Measurements from ENCODE around the gene TAS2R46. TPM values are rescaled to one million over a fixed set of nuclear protein-coding genes. Genes with fewer than 3 reads are reported as not detected.
A peak's percentile ranks its signal among the peaks of the same experiment; 100 is the strongest.
"Not testable (repeated sequence)": the region's sequence is repeated elsewhere in the genome, so short reads cannot be mapped to it uniquely, and the experiment has no call there.

Gene TAS2R46
- total RNA-seq, 1 experiment from 2014 or later, result 3.1 TPM

- no TSS peak for BruUV-seq (replicated peaks)
- intact Hi-C loops (cut with micrococcal nuclease; ENCODE audit: unreplicated experiment), result no loop called here
- POLR2A ChIA-PET (ENCODE audit: low non-redundant PET), result no interaction called here
- Histone ChIP-seq H3K36me3 (ENCODE audit: insufficient read depth, low read length, poor library complexity, severe bottlenecking) (no peaks in the 10 kb centered on the region), H3K4me1 (ENCODE audit: insufficient read depth, low read length, poor library complexity, severe bottlenecking) (peaks cover 3% of the 10 kb centered on the region), H3K27me3 (replicated peaks; ENCODE audit: insufficient read depth, low read depth, low read length, poor library complexity) (no peaks in the 10 kb centered on the region), H3K4me3 (ENCODE audit: low read depth, low read length, poor library complexity, severe bottlenecking) (no peak overlapping the region), H3K9me3 (ENCODE audit: low read depth, low read length, poor library complexity, severe bottlenecking) (no peaks in the 10 kb centered on the region), H3K27ac (ENCODE audit: low read depth, low read length, poor library complexity, severe bottlenecking) (no peak overlapping the region)
- CTCF ChIA-PET, result no interaction called here
- peak; percentile 6 for DNase-seq (ENCODE audit: low spot score)
- TF ChIP-seq CTCF (conservative IDR thresholded peaks at IDR 0.05; ENCODE audit: low read depth, low read length) (no peak), EZH2 (IDR thresholded peaks at IDR 0.05; ENCODE audit: borderline replicate concordance, low read depth, low read length, poor library complexity, severe bottlenecking) (no peak)
Observed at GRCh38 chr12:11040162-11040561, 21.9 kb downstream of the TAS2R46 start.

- Histone ChIP-seq H3K27ac (ENCODE audit: low read depth, low read length, poor library complexity, severe bottlenecking) (no peak overlapping the region), H3K27me3 (replicated peaks; ENCODE audit: insufficient read depth, low read depth, low read length, poor library complexity) (no peaks in the 10 kb centered on the region), H3K4me1 (ENCODE audit: insufficient read depth, low read length, poor library complexity, severe bottlenecking) (peaks cover 3% of the 10 kb centered on the region), H3K36me3 (ENCODE audit: insufficient read depth, low read length, poor library complexity, severe bottlenecking) (no peaks in the 10 kb centered on the region), H3K9me3 (ENCODE audit: low read depth, low read length, poor library complexity, severe bottlenecking) (no peaks in the 10 kb centered on the region), H3K4me3 (ENCODE audit: low read depth, low read length, poor library complexity, severe bottlenecking) (no peak overlapping the region)
- TSS peak; percentile 5 for BruUV-seq (replicated peaks)
- ChIA-PET CTCF (no interaction called here), POLR2A (ENCODE audit: low non-redundant PET) (no interaction called here)
- intact Hi-C loops (cut with micrococcal nuclease; ENCODE audit: unreplicated experiment), result loop anchor here (2.0 to 5.0 kb wide), 2 partner anchors 30 to 53 kb away; partner anchors contain the start of gene TAS2R43
- TF ChIP-seq EZH2 (IDR thresholded peaks at IDR 0.05; ENCODE audit: borderline replicate concordance, low read depth, low read length, poor library complexity, severe bottlenecking), result no peak
- TF ChIP-seq CTCF (conservative IDR thresholded peaks at IDR 0.05; ENCODE audit: low read depth, low read length), result no peak
- DNase-seq (ENCODE audit: low spot score), result no peak
Observed at GRCh38 chr12:11039171-11039570, 22.9 kb downstream of the TAS2R46 start.

DNA sequence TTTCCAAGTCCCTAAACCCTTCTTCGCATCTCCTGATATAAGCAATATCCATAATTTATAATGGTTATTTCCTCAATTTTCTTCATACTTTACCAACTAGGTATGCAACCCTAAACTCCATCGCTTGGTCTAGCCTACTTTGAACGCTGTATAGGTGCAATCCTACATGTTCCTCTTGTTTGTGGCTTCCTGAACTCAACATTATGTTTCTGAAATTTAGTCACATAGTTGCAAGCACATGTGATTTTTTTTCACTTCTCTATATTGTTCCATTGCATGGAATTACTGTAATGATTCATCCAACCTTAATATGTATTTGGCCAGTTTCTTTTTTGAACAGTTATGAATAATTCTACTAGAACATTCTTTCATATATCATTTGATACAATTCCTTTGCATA is 28.1 kb downstream of the TAS2R46 start:
- POLR2A ChIA-PET (ENCODE audit: low non-redundant PET); H3K4me3 ChIP-seq (ENCODE audit: low read depth, low read length, poor library complexity, severe bottlenecking); intact Hi-C loops (cut with micrococcal nuclease; ENCODE audit: unreplicated experiment); CTCF ChIA-PET; H3K9me3 ChIP-seq (ENCODE audit: low read depth, low read length, poor library complexity, severe bottlenecking); H3K27ac ChIP-seq (ENCODE audit: low read depth, low read length, poor library complexity, severe bottlenecking); H3K36me3 ChIP-seq (ENCODE audit: insufficient read depth, low read length, poor library complexity, severe bottlenecking); H3K27me3 ChIP-seq (replicated peaks; ENCODE audit: insufficient read depth, low read depth, low read length, poor library complexity); H3K4me1 ChIP-seq (ENCODE audit: insufficient read depth, low read length, poor library complexity, severe bottlenecking); BruUV-seq (replicated peaks); DNase-seq (ENCODE audit: low spot score): not testable (repeated sequence)

DNA sequence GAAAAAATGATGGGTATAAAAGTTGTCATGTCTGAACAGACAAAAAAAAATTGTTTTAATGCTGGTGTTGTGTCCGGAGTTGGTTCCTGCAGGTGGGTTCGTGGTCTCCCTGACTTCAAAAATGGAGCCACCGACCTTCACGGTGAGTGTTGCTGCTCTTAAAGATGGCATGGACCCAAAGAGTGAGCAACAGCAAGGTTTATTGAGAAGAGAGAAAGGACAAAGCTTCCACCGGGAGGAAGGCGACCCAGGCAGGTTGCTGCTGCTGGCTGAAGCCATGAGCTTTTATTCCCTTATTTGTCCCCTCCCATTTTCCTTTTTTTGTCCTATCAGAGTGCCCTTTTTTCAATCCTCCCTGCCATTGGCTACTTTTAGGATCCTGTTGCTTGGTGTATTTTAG is 30.8 kb downstream of the TAS2R46 start, which contains the start of gene TAS2R31:
TSS of gene TAS2R31 (minus strand) at position 101 of the 400 bp plus-strand sequence. CDS start at position 29, 72 bp downstream.
- Histone ChIP-seq H3K9me3 (ENCODE audit: low read depth, low read length, poor library complexity, severe bottlenecking) (no peaks in the 10 kb centered on the region), H3K4me3 (ENCODE audit: low read depth, low read length, poor library complexity, severe bottlenecking) (no peak within 1 kb of the TSS), H3K27me3 (replicated peaks; ENCODE audit: insufficient read depth, low read depth, low read length, poor library complexity) (no peaks in the 10 kb centered on the region), H3K4me1 (ENCODE audit: insufficient read depth, low read length, poor library complexity, severe bottlenecking) (no peaks in the 10 kb centered on the region), H3K27ac (ENCODE audit: low read depth, low read length, poor library complexity, severe bottlenecking) (no peak within 1 kb of the TSS), H3K36me3 (ENCODE audit: insufficient read depth, low read length, poor library complexity, severe bottlenecking) (no peaks in the 10 kb centered on the region)
- no peak for DNase-seq (ENCODE audit: low spot score)
- ChIA-PET CTCF (no interaction called here), POLR2A (ENCODE audit: low non-redundant PET) (no interaction called here)
- intact Hi-C loops (cut with micrococcal nuclease; ENCODE audit: unreplicated experiment), result no loop called here
- no TSS peak for BruUV-seq (replicated peaks)
- no peak for TF ChIP-seq CTCF (conservative IDR thresholded peaks at IDR 0.05; ENCODE audit: low read depth, low read length)
- TF ChIP-seq EZH2 (IDR thresholded peaks at IDR 0.05; ENCODE audit: borderline replicate concordance, low read depth, low read length, poor library complexity, severe bottlenecking), result no peak
